Testis (tissue), 2 donors: ENCODE data around the gene CDC42BPB.

Experiments
- POLR2A ChIP-seq: fragments of 450-650 bp; IDR thresholded peaks from one replicate; pipeline ENCODE4 v1.6.1; 2017; ENCODE audit warnings: antibody characterized with exemption, mild to moderate bottlenecking, moderate library complexity
- TF ChIP-seq, protein P1 (sequence below), 3 experiments: fragments of 450-650 bp in 2 of 3; fragments of 200-600 bp in 1 of 3; sonication (generic) in 1 of 3; IDR thresholded peaks; one replicate each; pipeline ENCODE4 v1.5.1; 2016 to 2019; ENCODE audit warnings: antibody characterized with exemption in 3 of 3, mild to moderate bottlenecking in 2 of 3, moderate library complexity in 1 of 3

DNA sequence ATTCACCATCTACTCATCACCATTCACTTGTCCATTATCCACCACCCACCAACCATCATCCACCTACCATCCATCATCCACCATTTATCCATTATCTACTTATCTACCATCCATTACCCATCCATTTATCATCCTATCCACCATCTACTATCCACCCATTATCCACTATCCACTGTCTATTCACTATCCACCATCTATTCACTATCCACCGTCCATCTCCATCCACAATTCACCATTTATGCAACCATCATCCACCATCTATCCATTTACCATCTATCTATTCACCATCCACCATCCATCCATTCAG, 136.4 kb downstream of the CDC42BPB start:
- TF ChIP-seq, protein P1, sequence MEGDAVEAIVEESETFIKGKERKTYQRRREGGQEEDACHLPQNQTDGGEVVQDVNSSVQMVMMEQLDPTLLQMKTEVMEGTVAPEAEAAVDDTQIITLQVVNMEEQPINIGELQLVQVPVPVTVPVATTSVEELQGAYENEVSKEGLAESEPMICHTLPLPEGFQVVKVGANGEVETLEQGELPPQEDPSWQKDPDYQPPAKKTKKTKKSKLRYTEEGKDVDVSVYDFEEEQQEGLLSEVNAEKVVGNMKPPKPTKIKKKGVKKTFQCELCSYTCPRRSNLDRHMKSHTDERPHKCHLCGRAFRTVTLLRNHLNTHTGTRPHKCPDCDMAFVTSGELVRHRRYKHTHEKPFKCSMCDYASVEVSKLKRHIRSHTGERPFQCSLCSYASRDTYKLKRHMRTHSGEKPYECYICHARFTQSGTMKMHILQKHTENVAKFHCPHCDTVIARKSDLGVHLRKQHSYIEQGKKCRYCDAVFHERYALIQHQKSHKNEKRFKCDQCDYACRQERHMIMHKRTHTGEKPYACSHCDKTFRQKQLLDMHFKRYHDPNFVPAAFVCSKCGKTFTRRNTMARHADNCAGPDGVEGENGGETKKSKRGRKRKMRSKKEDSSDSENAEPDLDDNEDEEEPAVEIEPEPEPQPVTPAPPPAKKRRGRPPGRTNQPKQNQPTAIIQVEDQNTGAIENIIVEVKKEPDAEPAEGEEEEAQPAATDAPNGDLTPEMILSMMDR (IDR thresholded peaks at IDR 0.05): no peak
- TF ChIP-seq POLR2A: no peak
